ENCODE measurements around the gene BCAT1. TPM values are rescaled to one million over a fixed set of nuclear protein-coding genes. Genes with fewer than 3 reads are reported as not detected.
"Not testable (repeated sequence)": the region's sequence is repeated elsewhere in the genome, so short reads cannot be mapped to it uniquely, and the experiment has no call there.

Gene BCAT1
- polyA plus RNA-seq, 2 donors = 0.38 to 1.0 TPM

GRCh38 chr12:24814379-24815113 lies 134.4 kb downstream of the BCAT1 start:
- Histone ChIP-seq H3K4me3 (ENCODE audit: low read depth in 1 of 2, low read length in 2 of 2) (no peak overlapping the region), H3K27ac (ENCODE audit: low read depth in 2 of 2, low read length in 1 of 2) (no peak overlapping the region), H3K36me3 (ENCODE audit: control insufficient read depth in 2 of 2, insufficient read depth in 2 of 2, low read length in 1 of 2) (no peaks in the 10 kb centered on the region), H3K27me3 (ENCODE audit: control insufficient read depth in 1 of 2, insufficient read depth in 2 of 2, low read length in 2 of 2) (no peaks in the 10 kb centered on the region), H3K9me3 (ENCODE audit: control insufficient read depth in 2 of 2, insufficient read depth in 1 of 2, low read depth in 1 of 2, low read length in 1 of 2) (no peaks in the 10 kb centered on the region), H3K4me1 (ENCODE audit: control insufficient read depth in 2 of 2, insufficient read depth in 2 of 2, low read length in 1 of 2) (no peaks in the 10 kb centered on the region)
- 41 to 53% methylated on average over 2 of the region's 2 CpGs for WGBS, 2 donors

GRCh38 chr12:24810378-24810777 lies 138.5 kb downstream of the BCAT1 start:
- WGBS, 2 donors = 82% methylated on average over 5 of the region's 5 CpGs
- Histone ChIP-seq H3K4me3 (ENCODE audit: low read depth in 1 of 2, low read length in 2 of 2) (no peak overlapping the region), H3K36me3 (ENCODE audit: control insufficient read depth in 2 of 2, insufficient read depth in 2 of 2, low read length in 1 of 2) (no peaks in the 10 kb centered on the region)

GRCh38 chr12:24809306-24809705 lies 139.6 kb downstream of the BCAT1 start:
- WGBS, 2 donors = 94 to 97% methylated on average over 1 of the region's 1 CpG
- H3K4me1 ChIP-seq (ENCODE audit: control insufficient read depth in 2 of 2, insufficient read depth in 2 of 2, low read length in 1 of 2); H3K36me3 ChIP-seq (ENCODE audit: control insufficient read depth in 2 of 2, insufficient read depth in 2 of 2, low read length in 1 of 2); H3K9me3 ChIP-seq (ENCODE audit: control insufficient read depth in 2 of 2, insufficient read depth in 1 of 2, low read depth in 1 of 2, low read length in 1 of 2); H3K27me3 ChIP-seq (ENCODE audit: control insufficient read depth in 1 of 2, insufficient read depth in 2 of 2, low read length in 2 of 2); H3K4me3 ChIP-seq (ENCODE audit: low read depth in 1 of 2, low read length in 2 of 2); H3K27ac ChIP-seq (ENCODE audit: low read depth in 2 of 2, low read length in 1 of 2): not testable (repeated sequence)

More at GRCh38 chr12:24810378-24810777, 138.5 kb downstream of the BCAT1 start:
- no peaks in the 10 kb centered on the region for H3K4me1 ChIP-seq (ENCODE audit: control insufficient read depth in 2 of 2, insufficient read depth in 2 of 2, low read length in 1 of 2)
- H3K9me3 ChIP-seq (ENCODE audit: control insufficient read depth in 2 of 2, insufficient read depth in 1 of 2, low read depth in 1 of 2, low read length in 1 of 2) = no peaks in the 10 kb centered on the region
- no peak overlapping the region for H3K27ac ChIP-seq (ENCODE audit: low read depth in 2 of 2, low read length in 1 of 2)
- no peaks in the 10 kb centered on the region for H3K27me3 ChIP-seq (ENCODE audit: control insufficient read depth in 1 of 2, insufficient read depth in 2 of 2, low read length in 2 of 2)

GRCh38 chr12:24808651-24809050 lies 140.2 kb downstream of the BCAT1 start:
- 94 to 95% methylated on average over 2 of the region's 2 CpGs for WGBS, 2 donors
- Histone ChIP-seq H3K27ac (ENCODE audit: low read depth in 2 of 2, low read length in 1 of 2) (no peak overlapping the region), H3K36me3 (ENCODE audit: control insufficient read depth in 2 of 2, insufficient read depth in 2 of 2, low read length in 1 of 2) (no peaks in the 10 kb centered on the region), H3K4me1 (ENCODE audit: control insufficient read depth in 2 of 2, insufficient read depth in 2 of 2, low read length in 1 of 2) (no peaks in the 10 kb centered on the region), H3K27me3 (ENCODE audit: control insufficient read depth in 1 of 2, insufficient read depth in 2 of 2, low read length in 2 of 2) (no peaks in the 10 kb centered on the region), H3K9me3 (ENCODE audit: control insufficient read depth in 2 of 2, insufficient read depth in 1 of 2, low read depth in 1 of 2, low read length in 1 of 2) (no peaks in the 10 kb centered on the region), H3K4me3 (ENCODE audit: low read depth in 1 of 2, low read length in 2 of 2) (no peak overlapping the region)

GRCh38 chr12:24806386-24806785 lies 142.5 kb downstream of the BCAT1 start:
- no peak overlapping the region for H3K27ac ChIP-seq (ENCODE audit: low read depth in 2 of 2, low read length in 1 of 2)
- 80 to 83% methylated on average over 2 of the region's 2 CpGs for WGBS, 2 donors
- no peaks in the 10 kb centered on the region for H3K27me3 ChIP-seq (ENCODE audit: control insufficient read depth in 1 of 2, insufficient read depth in 2 of 2, low read length in 2 of 2)
- peaks cover 0 to 4% of the 10 kb centered on the region in 2 donors for H3K9me3 ChIP-seq (ENCODE audit: control insufficient read depth in 2 of 2, insufficient read depth in 1 of 2, low read depth in 1 of 2, low read length in 1 of 2)
- H3K36me3 ChIP-seq (ENCODE audit: control insufficient read depth in 2 of 2, insufficient read depth in 2 of 2, low read length in 1 of 2) = no peaks in the 10 kb centered on the region
- H3K4me3 ChIP-seq (ENCODE audit: low read depth in 1 of 2, low read length in 2 of 2) = no peak overlapping the region
- peaks cover 0 to 2% of the 10 kb centered on the region in 2 donors for H3K4me1 ChIP-seq (ENCODE audit: control insufficient read depth in 2 of 2, insufficient read depth in 2 of 2, low read length in 1 of 2)

GRCh38 chr12:24803430-24804245 lies 145.3 kb downstream of the BCAT1 start:
- H3K4me1 ChIP-seq (ENCODE audit: control insufficient read depth in 2 of 2, insufficient read depth in 2 of 2, low read length in 1 of 2) = peaks cover 0 to 2% of the 10 kb centered on the region in 2 donors
- peaks cover 0 to 4% of the 10 kb centered on the region in 2 donors for H3K9me3 ChIP-seq (ENCODE audit: control insufficient read depth in 2 of 2, insufficient read depth in 1 of 2, low read depth in 1 of 2, low read length in 1 of 2)
- no peak overlapping the region for H3K4me3 ChIP-seq (ENCODE audit: low read depth in 1 of 2, low read length in 2 of 2)
- WGBS, 2 donors = 45 to 47% methylated on average over 5 of the region's 5 CpGs
- no peaks in the 10 kb centered on the region for H3K36me3 ChIP-seq (ENCODE audit: control insufficient read depth in 2 of 2, insufficient read depth in 2 of 2, low read length in 1 of 2)
- H3K27me3 ChIP-seq (ENCODE audit: control insufficient read depth in 1 of 2, insufficient read depth in 2 of 2, low read length in 2 of 2) = no peaks in the 10 kb centered on the region
- H3K27ac ChIP-seq (ENCODE audit: low read depth in 2 of 2, low read length in 1 of 2) = no peak overlapping the region

- Histone ChIP-seq H3K27ac (ENCODE audit: low read depth in 2 of 2, low read length in 1 of 2) (no peak overlapping the region), H3K4me3 (ENCODE audit: low read depth in 1 of 2, low read length in 2 of 2) (no peak overlapping the region), H3K27me3 (ENCODE audit: control insufficient read depth in 1 of 2, insufficient read depth in 2 of 2, low read length in 2 of 2) (no peaks in the 10 kb centered on the region), H3K4me1 (ENCODE audit: control insufficient read depth in 2 of 2, insufficient read depth in 2 of 2, low read length in 1 of 2) (peaks cover 0 to under 1% of the 10 kb centered on the region in 2 donors), H3K36me3 (ENCODE audit: control insufficient read depth in 2 of 2, insufficient read depth in 2 of 2, low read length in 1 of 2) (no peaks in the 10 kb centered on the region), H3K9me3 (ENCODE audit: control insufficient read depth in 2 of 2, insufficient read depth in 1 of 2, low read depth in 1 of 2, low read length in 1 of 2) (peaks cover 0 to 2% of the 10 kb centered on the region in 2 donors)
Measured at GRCh38 chr12:24798335-24798734, 150.6 kb downstream of the BCAT1 start.

- no peak overlapping the region for H3K4me3 ChIP-seq (ENCODE audit: low read depth in 1 of 2, low read length in 2 of 2)
- H3K27ac ChIP-seq (ENCODE audit: low read depth in 2 of 2, low read length in 1 of 2) = no peak overlapping the region
- 88% methylated on average over 2 of the region's 2 CpGs for WGBS, 2 donors
- no peaks in the 10 kb centered on the region for H3K9me3 ChIP-seq (ENCODE audit: control insufficient read depth in 2 of 2, insufficient read depth in 1 of 2, low read depth in 1 of 2, low read length in 1 of 2)
- H3K36me3 ChIP-seq (ENCODE audit: control insufficient read depth in 2 of 2, insufficient read depth in 2 of 2, low read length in 1 of 2) = no peaks in the 10 kb centered on the region
- H3K27me3 ChIP-seq (ENCODE audit: control insufficient read depth in 1 of 2, insufficient read depth in 2 of 2, low read length in 2 of 2) = no peaks in the 10 kb centered on the region
- H3K4me1 ChIP-seq (ENCODE audit: control insufficient read depth in 2 of 2, insufficient read depth in 2 of 2, low read length in 1 of 2) = no peaks in the 10 kb centered on the region
Measured at GRCh38 chr12:24797901-24798300, 151.0 kb downstream of the BCAT1 start.

- 60 to 63% methylated on average over 5 of the region's 5 CpGs for WGBS, 2 donors
- H3K4me3 ChIP-seq (ENCODE audit: low read depth in 1 of 2, low read length in 2 of 2) = no peak overlapping the region
- no peaks in the 10 kb centered on the region for H3K9me3 ChIP-seq (ENCODE audit: control insufficient read depth in 2 of 2, insufficient read depth in 1 of 2, low read depth in 1 of 2, low read length in 1 of 2)
- no peak overlapping the region for H3K27ac ChIP-seq (ENCODE audit: low read depth in 2 of 2, low read length in 1 of 2)
- H3K27me3 ChIP-seq (ENCODE audit: control insufficient read depth in 1 of 2, insufficient read depth in 2 of 2, low read length in 2 of 2) = no peaks in the 10 kb centered on the region
- H3K4me1 ChIP-seq (ENCODE audit: control insufficient read depth in 2 of 2, insufficient read depth in 2 of 2, low read length in 1 of 2) = no peaks in the 10 kb centered on the region
- H3K36me3 ChIP-seq (ENCODE audit: control insufficient read depth in 2 of 2, insufficient read depth in 2 of 2, low read length in 1 of 2) = no peaks in the 10 kb centered on the region
Measured at GRCh38 chr12:24796876-24797275, 152.0 kb downstream of the BCAT1 start.

All from esophagus (tissue), 2 donors.